ENCODE results near the gene HUS1. TPM values are rescaled to one million over a fixed set of nuclear protein-coding genes. Genes with fewer than 3 reads are reported as not detected.

HUS1 gene
- polyA plus RNA-seq, 2 of the 4 experiments (the other 2 are of a cell fraction): 18.0 to 39.8 TPM

GRCh38 chr7:48006866-48007265 is 27.5 kb upstream of the HUS1 start:
- FAIRE-seq (no peak), DNase-seq (ENCODE audit: low read depth in 1 of 2, low spot score in 1 of 2) (no peak), ATAC-seq (no peak)
- no peak overlapping the region for H3K4me2 ChIP-seq
- H3K9me3 ChIP-seq: 0 out of 3 replicates have a peak, but pooled peaks cover 5% of the 10 kb centered on the region
- H3K27ac ChIP-seq: no peak overlapping the region
- 60% methylated on average over 5 of the region's 6 CpGs for WGBS (ENCODE audit: missing lambda C conversion rate)
- no peaks in the 10 kb centered on the region for H3K4me1 ChIP-seq
- TF ChIP-seq SMC3 (IDR thresholded peaks at IDR 0.05): no peak
- TF ChIP-seq GATA3 (IDR thresholded peaks at IDR 0.05; ENCODE audit: borderline replicate concordance): no peak
- TF ChIP-seq USF2 (IDR thresholded peaks at IDR 0.05): no peak
- TF ChIP-seq BHLHE40 (IDR thresholded peaks at IDR 0.05; ENCODE audit: low read depth, low read length): no peak
- no peak for TF ChIP-seq HOXA7 (CRISPR knock-in tag; IDR thresholded peaks at IDR 0.05)
- TF ChIP-seq JUN (IDR thresholded peaks at IDR 0.05): no peak
- TF ChIP-seq HOXB5 (CRISPR knock-in tag; IDR thresholded peaks at IDR 0.05): no peak
- no peak for TF ChIP-seq CEBPB (IDR thresholded peaks at IDR 0.05)
- TF ChIP-seq HOXB13 (CRISPR knock-in tag; IDR thresholded peaks at IDR 0.05; ENCODE audit: low read depth): no peak
- H3K4me3 ChIP-seq: no peak overlapping the region
- ChIA-PET CTCF (interaction anchor here (1.6 to 2.1 kb wide), 2 partner anchors 35 to 103 kb away, joined by 5 to 8 read pairs; no protein-coding TSS in a partner anchor), POLR2A (no interaction called here)

- ChIA-PET POLR2A (no interaction called here), CTCF (interaction anchor here (1.8 to 2.2 kb wide), 2 partner anchors 13 to 105 kb away, joined by 5 to 6 read pairs; no protein-coding TSS in a partner anchor)
- no peak overlapping the region for H3K4me2 ChIP-seq
- 24% methylated on average over 5 of the region's 5 CpGs for WGBS (ENCODE audit: missing lambda C conversion rate)
- H3K4me3 ChIP-seq: no peak overlapping the region
- H3K4me1 ChIP-seq: peaks cover 4% of the 10 kb centered on the region; the same call in 2 of the 3 replicates
- DNase-seq (ENCODE audit: low read depth in 1 of 2, low spot score in 1 of 2): no peak
- 0 out of 3 replicates have a peak, but pooled peaks cover 5% of the 10 kb centered on the region for H3K9me3 ChIP-seq
- ATAC-seq: no peak
- no peak overlapping the region for H3K27ac ChIP-seq
- no peak for TF ChIP-seq USF2 (IDR thresholded peaks at IDR 0.05)
- TF ChIP-seq CEBPB (IDR thresholded peaks at IDR 0.05): no peak
- FAIRE-seq: no peak
Observed at GRCh38 chr7:48004638-48005037, 25.2 kb upstream of the HUS1 start.

GRCh38 chr7:48004032-48004431 is 24.6 kb upstream of the HUS1 start:
- Histone ChIP-seq H3K4me3 (no peak overlapping the region), H3K4me1 (peaks cover 4% of the 10 kb centered on the region; the same call in 2 of the 3 replicates), H3K27ac (no peak overlapping the region), H3K4me2 (no peak overlapping the region), H3K9me3 (0 out of 3 replicates have a peak, but pooled peaks cover 5% of the 10 kb centered on the region)
- 80% methylated on average over 2 of the region's 2 CpGs for WGBS (ENCODE audit: missing lambda C conversion rate)
- CTCF ChIA-PET: interaction anchor here (1.8 to 2.2 kb wide), 2 partner anchors 12 to 106 kb away, joined by 5 to 6 read pairs; no protein-coding TSS in a partner anchor
- FAIRE-seq (no peak), DNase-seq (ENCODE audit: low read depth in 1 of 2, low spot score in 1 of 2) (no peak), ATAC-seq (no peak)
- TF ChIP-seq NPAS2 (CRISPR knock-in tag; IDR thresholded peaks at IDR 0.05; ENCODE audit: borderline replicate concordance) (no peak), CBX8 (IDR thresholded peaks at IDR 0.05) (no peak), EP300 (IDR thresholded peaks at IDR 0.05) (no peak), SREBF2 (IDR thresholded peaks at IDR 0.05) (no peak), RARB (CRISPR knock-in tag; IDR thresholded peaks at IDR 0.05) (no peak), FOSL2 (IDR thresholded peaks at IDR 0.05) (no peak), FOSL2 (CRISPR knock-in tag; IDR thresholded peaks at IDR 0.05) (no peak), PBX3 (IDR thresholded peaks at IDR 0.05) (no peak), HMGXB4 (CRISPR knock-in tag; IDR thresholded peaks at IDR 0.05; ENCODE audit: borderline replicate concordance) (no peak), MAZ (IDR thresholded peaks at IDR 0.05; ENCODE audit: borderline replicate concordance, low read depth, low read length) (no peak), HEYL (CRISPR knock-in tag; IDR thresholded peaks at IDR 0.05) (no peak), ZC3H11A (IDR thresholded peaks at IDR 0.05) (no peak), HOXB5 (CRISPR knock-in tag; IDR thresholded peaks at IDR 0.05) (no peak), TFCP2L1 (CRISPR knock-in tag; IDR thresholded peaks at IDR 0.05) (no peak), MAX (IDR thresholded peaks at IDR 0.05) (no peak), CEBPB (IDR thresholded peaks at IDR 0.05) (no peak), PHF8 (IDR thresholded peaks at IDR 0.05; ENCODE audit: borderline replicate concordance, low read depth) (no peak), CHD4 (IDR thresholded peaks at IDR 0.05; ENCODE audit: borderline replicate concordance) (no peak), USF2 (IDR thresholded peaks at IDR 0.05) (no peak), HDAC2 (IDR thresholded peaks at IDR 0.05) (no peak), KDM5A (IDR thresholded peaks at IDR 0.05) (no peak)
- POLR2A ChIA-PET: no interaction called here

Data from A549 (cell line).